HepG2 (cell line): ENCODE results near the gene CAMSAP1. TPM values are rescaled to one million over a fixed set of nuclear protein-coding genes. Genes with fewer than 3 reads are reported as not detected.

Source experiments
- ATAC-seq: fragments of 200-7000 bp; cut with Tn5 transposase; 3 replicates; pipeline ENCODE4 v1.9.1; 2020; ENCODE audit warnings: mild to moderate bottlenecking, moderate library complexity
- BruUV-seq: library from RNA; stranded (reverse); fragments of 400-500 nt; replicated peaks from 2 replicates; lab custom pipeline; 2021; lab: Mats Ljungman, UMichigan
- CTCF ChIA-PET: fragments of 300-600 bp; formaldehyde crosslinking; extraction: SDS; loops from one replicate; lab custom pipeline; 2021; ENCODE audit warnings: low total read pairs, inconsistent platforms, low intra/inter-chr PET ratio; lab: Yijun Ruan, JAX
- POLR2A ChIA-PET: fragments of 350-600 bp; sonication (Branson Sonifier 250); formaldehyde crosslinking; loops from one replicate; lab custom pipeline; 2020; ENCODE audit warnings: antibody characterized with exemption, inconsistent platforms; lab: Yijun Ruan, JAX
- DNase-seq: peaks from one replicate; pipeline ENCODE4 v3.0.0-alpha.2; 2015; ENCODE audit warnings: low spot score
- FAIRE-seq: peaks from 3 replicates; lab custom pipeline; 2011; peaks lifted over from hg19 to GRCh38; lab: Jason Lieb, UNC
- H2AFZ ChIP-seq: one replicate; pipeline ENCODE4 v1.6.1; 2011; ENCODE audit warnings: low read length, inconsistent platforms
- H3K27ac ChIP-seq: fragments of 300-600 bp; 3 replicates; pipeline ENCODE4 v1.8.0; 2011; ENCODE audit warnings: mixed run types, mild to moderate bottlenecking, mixed read lengths, low read length, inconsistent platforms; ENCODE audit not compliant: insufficient read depth; ENCODE audit errors: extremely low read length
- H3K27me3 ChIP-seq, 2 experiments: fragments of 200-600 bp in 1 of 2; 2 replicates in 1 of 2; 3 replicates in 1 of 2; pipeline versions ENCODE4 v1.6.0 to v1.8.0; 2011; ENCODE audit warnings: low read length in 2 of 2, mild to moderate bottlenecking in 2 of 2, moderate library complexity in 2 of 2, inconsistent platforms in 1 of 2; ENCODE audit not compliant: insufficient read depth in 2 of 2, control insufficient read depth in 1 of 2
- H3K36me3 ChIP-seq, 2 experiments: fragments of 200-600 bp in 1 of 2; replicated peaks in 1 of 2; 2 replicates in 1 of 2; 3 replicates in 1 of 2; pipeline versions ENCODE4 v1.5.1 to v1.8.0; 2011; ENCODE audit warnings: low read length in 2 of 2, inconsistent platforms in 1 of 2; ENCODE audit not compliant: insufficient read depth in 2 of 2, control insufficient read depth in 1 of 2
- H3K4me1 ChIP-seq: 2 replicates; pipeline ENCODE4 v1.5.1; 2012; ENCODE audit warnings: low read length, inconsistent platforms; ENCODE audit not compliant: insufficient read depth
- H3K4me2 ChIP-seq: 2 replicates; pipeline ENCODE4 v1.6.0; 2011; ENCODE audit warnings: low read depth, low read length, inconsistent platforms
- H3K4me3 ChIP-seq, 3 experiments: fragments of 200-600 bp in 1 of 3; sonication (generic), shearing (Covaris generic) in 1 of 3; replicated peaks in 1 of 3; 2 replicates each; pipeline ENCODE4 v1.5.1; 2011 to 2016; ENCODE audit warnings: low read length in 3 of 3, inconsistent platforms in 2 of 3, low read depth in 2 of 3, mild to moderate bottlenecking in 2 of 3, control low read depth in 1 of 3, mixed read lengths in 1 of 3; ENCODE audit not compliant: insufficient read depth in 1 of 3
- H3K79me2 ChIP-seq: one replicate; pipeline ENCODE4 v1.6.1; 2011; ENCODE audit warnings: low read length, inconsistent platforms; ENCODE audit not compliant: insufficient read depth
- H3K9ac ChIP-seq: 2 replicates; pipeline ENCODE4 v1.6.0; 2011; ENCODE audit warnings: mild to moderate bottlenecking, low read depth, low read length, inconsistent platforms; ENCODE audit not compliant: insufficient read depth
- H3K9me3 ChIP-seq: 2 replicates; pipeline ENCODE4 v1.5.1; 2012; ENCODE audit warnings: mild to moderate bottlenecking, low read length
- H4K20me1 ChIP-seq: 2 replicates; pipeline ENCODE4 v1.6.0; 2011; ENCODE audit warnings: inconsistent platforms, mild to moderate bottlenecking, low read length, moderate library complexity; ENCODE audit not compliant: insufficient read depth
- AGO2 ChIP-seq: fragments of 200-400 bp; formaldehyde crosslinking; optimal IDR thresholded peaks from 2 replicates; pipeline ENCODE3; 2017; ENCODE audit warnings: mild to moderate bottlenecking, low read depth, low read length, moderate library complexity
- SMAD3 ChIP-seq: sonication (generic); formaldehyde crosslinking; IDR thresholded peaks from 2 replicates; pipeline ENCODE4 v1.4.0; 2020; ENCODE audit warnings: missing genetic modification reagents
- XBP1 ChIP-seq: sonication (generic); formaldehyde crosslinking; IDR thresholded peaks from 2 replicates; pipeline ENCODE4 v1.5.0; 2020; ENCODE audit warnings: missing genetic modification reagents
- WGBS: methylation state at CpG from one replicate; pipeline ENCODE4 v1.1.6; 2017; ENCODE audit warnings: low lambda C conversion rate; 5-methylcytosine and 5-hydroxymethylcytosine counted together
- in situ Hi-C: cut with HindIII; loops from 2 replicates; pipeline ENCODE4 v1.10.0; 2017; ENCODE audit warnings: low pct_unique_long_range_greater_than_20kb; ENCODE audit not compliant: extremely low pct_ligation_motif_present
- intact Hi-C: fragments of 100-400 bp; cut with micrococcal nuclease; formaldehyde crosslinking; loops from one replicate; pipeline ENCODE4 v1.10.0; 2022; ENCODE audit not compliant: unreplicated experiment
- polyA plus RNA-seq, 8 experiments: library from polyadenylated mRNA; depleted of rRNA in 3 of 8; stranded (reverse) in 7 of 8; unstranded in 1 of 8; fragments of >200 nt; fragmentation: Illumina TruSeq in 4 of 8; extraction: Trizol in 4 of 8; gene quantifications; 2 replicates each; pipeline versions ENCODE4 v1.2.1 to v1.2.3, GENCODE V29; 2011 to 2016; ENCODE audit warnings: low read depth in 4 of 8, missing spikeins in 1 of 8, mixed read lengths in 1 of 8; ENCODE audit not compliant: insufficient read depth in 1 of 8
- total RNA-seq, 5 experiments: library from RNA; depleted of rRNA; stranded (reverse); fragments of >200 nt; fragmentation: Illumina TruSeq; extraction: Trizol; gene quantifications; 2 replicates each; pipeline ENCODE4 v1.2.3, GENCODE V29; 2016; ENCODE audit warnings: low read depth in 1 of 5
- TF ChIP-seq, protein P1 (sequence below): sonication (generic); formaldehyde crosslinking; IDR thresholded peaks from 2 replicates; pipeline ENCODE4 v1.5.1; 2020; ENCODE audit warnings: mild to moderate bottlenecking, missing genetic modification reagents, moderate library complexity

Gene CAMSAP1
- total and polyA plus RNA-seq, 2 of the 13 experiments (the other 11 are each of a cell fraction or from before 2014, with no cell fraction given), result 3.8 to 12.4 TPM

- no peak overlapping the region for H3K4me2 ChIP-seq
- DNase-seq, result no peak
- H3K27me3 ChIP-seq, result no peaks in the 10 kb centered on the region
- 89% methylated on average over 26 of the region's 31 CpGs for WGBS
- BruUV-seq, result no TSS peak
- FAIRE-seq, result no peak
- H3K27ac ChIP-seq, result no peak overlapping the region
- no peaks in the 10 kb centered on the region for H4K20me1 ChIP-seq
- no peaks in the 10 kb centered on the region for H3K4me1 ChIP-seq
- intact Hi-C loops (no loop called here), in situ Hi-C loops (no loop called here)
- H3K4me3 ChIP-seq, result no peak overlapping the region
- H3K9me3 ChIP-seq, result no peaks in the 10 kb centered on the region
- TF ChIP-seq AGO2 (peak; percentile 18), SMAD3 (CRISPR knock-in tag) (no peak), XBP1 (no peak)
- TF ChIP-seq, protein P1, sequence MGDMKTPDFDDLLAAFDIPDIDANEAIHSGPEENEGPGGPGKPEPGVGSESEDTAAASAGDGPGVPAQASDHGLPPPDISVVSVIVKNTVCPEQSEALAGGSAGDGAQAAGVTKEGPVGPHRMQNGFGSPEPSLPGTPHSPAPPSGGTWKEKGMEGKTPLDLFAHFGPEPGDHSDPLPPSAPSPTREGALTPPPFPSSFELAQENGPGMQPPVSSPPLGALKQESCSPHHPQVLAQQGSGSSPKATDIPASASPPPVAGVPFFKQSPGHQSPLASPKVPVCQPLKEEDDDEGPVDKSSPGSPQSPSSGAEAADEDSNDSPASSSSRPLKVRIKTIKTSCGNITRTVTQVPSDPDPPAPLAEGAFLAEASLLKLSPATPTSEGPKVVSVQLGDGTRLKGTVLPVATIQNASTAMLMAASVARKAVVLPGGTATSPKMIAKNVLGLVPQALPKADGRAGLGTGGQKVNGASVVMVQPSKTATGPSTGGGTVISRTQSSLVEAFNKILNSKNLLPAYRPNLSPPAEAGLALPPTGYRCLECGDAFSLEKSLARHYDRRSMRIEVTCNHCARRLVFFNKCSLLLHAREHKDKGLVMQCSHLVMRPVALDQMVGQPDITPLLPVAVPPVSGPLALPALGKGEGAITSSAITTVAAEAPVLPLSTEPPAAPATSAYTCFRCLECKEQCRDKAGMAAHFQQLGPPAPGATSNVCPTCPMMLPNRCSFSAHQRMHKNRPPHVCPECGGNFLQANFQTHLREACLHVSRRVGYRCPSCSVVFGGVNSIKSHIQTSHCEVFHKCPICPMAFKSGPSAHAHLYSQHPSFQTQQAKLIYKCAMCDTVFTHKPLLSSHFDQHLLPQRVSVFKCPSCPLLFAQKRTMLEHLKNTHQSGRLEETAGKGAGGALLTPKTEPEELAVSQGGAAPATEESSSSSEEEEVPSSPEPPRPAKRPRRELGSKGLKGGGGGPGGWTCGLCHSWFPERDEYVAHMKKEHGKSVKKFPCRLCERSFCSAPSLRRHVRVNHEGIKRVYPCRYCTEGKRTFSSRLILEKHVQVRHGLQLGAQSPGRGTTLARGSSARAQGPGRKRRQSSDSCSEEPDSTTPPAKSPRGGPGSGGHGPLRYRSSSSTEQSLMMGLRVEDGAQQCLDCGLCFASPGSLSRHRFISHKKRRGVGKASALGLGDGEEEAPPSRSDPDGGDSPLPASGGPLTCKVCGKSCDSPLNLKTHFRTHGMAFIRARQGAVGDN (CRISPR knock-in tag), result peak; percentile 8; the same call in 1 of the 2 replicates
- ATAC-seq, result no peak
- H2AFZ ChIP-seq, result no peak overlapping the region
- no peak overlapping the region for H3K9ac ChIP-seq
- ChIA-PET POLR2A (no interaction called here), CTCF (no interaction called here)
- H3K79me2 ChIP-seq, result no peaks in the 10 kb centered on the region
- H3K36me3 ChIP-seq, result peaks cover 10 to 30% of the 10 kb centered on the region in 2 experiments; a peak in 4 of 5 replicates
These were observed 24.0 kb upstream of the CAMSAP1 start for GRCh38 chr9:135931349-135931820.
